HG03378 (cell line): ENCODE data around the gene ZMYND8.
"Not testable (repeated sequence)": the region's sequence is repeated elsewhere in the genome, so short reads cannot be mapped to it uniquely, and the experiment has no call there.

Experiments used
- ATAC-seq: cut with Tn5 transposase; IDR thresholded peaks from one replicate; pipeline ENCODE4 v1.9.1; 2021; ENCODE audit warnings: mild to moderate bottlenecking, moderate library complexity; ENCODE audit not compliant: unreplicated experiment

Gene ZMYND8

GRCh38 chr20:47373206-47373733, 16.8 kb upstream of the ZMYND8 start:
- no peak for ATAC-seq

DNA sequence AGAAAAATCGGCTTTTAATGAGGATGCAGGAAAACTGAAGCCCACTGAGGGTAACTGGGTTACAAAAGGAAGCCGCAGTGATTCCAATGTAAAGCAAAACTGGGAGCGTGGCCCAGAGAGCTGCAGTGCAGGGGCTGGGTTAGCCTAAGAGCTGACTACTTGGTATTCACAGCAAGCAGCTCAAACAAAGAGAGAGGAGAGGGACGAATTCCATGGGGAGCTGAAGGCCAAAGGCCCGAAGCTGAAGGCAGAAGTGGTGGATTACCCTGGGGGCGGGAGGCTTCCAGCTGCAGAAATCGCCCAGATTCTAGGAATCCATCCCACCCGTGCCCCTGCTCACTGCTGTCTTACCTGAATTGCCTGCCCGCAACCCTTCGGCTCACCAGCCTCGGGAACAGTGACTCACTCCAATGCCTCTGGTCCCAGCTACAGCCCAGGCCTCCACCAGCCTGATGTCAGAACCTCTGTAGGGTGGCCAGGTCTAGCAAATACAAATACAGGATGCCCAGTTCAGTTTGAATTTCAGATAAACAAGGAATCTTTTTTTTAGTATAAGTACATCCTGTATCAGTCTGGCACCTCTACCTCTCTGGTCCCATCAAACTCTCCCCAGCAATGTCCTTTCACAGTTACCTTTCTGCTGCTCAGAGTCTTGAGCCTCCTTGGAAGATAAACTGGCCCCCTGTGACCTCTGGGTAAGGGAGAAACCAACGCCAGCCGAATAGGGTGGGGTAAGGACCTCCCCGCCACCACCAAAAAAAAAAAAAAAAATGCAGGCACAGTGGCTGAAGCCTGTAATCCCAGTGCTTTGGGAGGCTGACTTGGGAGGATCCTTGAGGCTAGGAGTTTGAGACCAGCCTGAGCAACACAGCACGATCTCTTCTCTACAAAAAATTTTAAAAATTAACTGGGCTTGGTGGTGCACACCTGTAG, 14.6 kb upstream of the ZMYND8 start:
- no peak for ATAC-seq

GRCh38 chr20:47370214-47370613, 13.7 kb upstream of the ZMYND8 start:
- no peak for ATAC-seq

DNA sequence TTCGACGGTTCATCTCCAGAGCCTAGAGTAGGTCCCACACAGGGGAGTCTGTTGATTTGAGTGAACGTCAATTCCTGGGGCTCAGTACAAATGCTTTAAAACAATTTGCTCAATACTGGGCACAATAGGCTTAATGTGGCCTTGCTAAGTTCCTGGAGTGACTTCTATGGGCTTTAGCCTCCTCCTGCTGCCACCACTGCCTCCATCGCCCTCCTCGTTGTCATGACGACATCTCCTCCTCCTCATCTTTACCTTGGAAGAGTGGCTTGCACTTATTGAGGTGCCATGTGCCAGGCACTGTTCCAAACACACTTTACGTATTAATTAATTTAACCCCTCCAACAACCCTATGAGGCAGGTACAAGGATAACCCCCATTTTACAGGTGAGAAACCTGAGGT, 11.8 kb upstream of the ZMYND8 start:
- no peak for ATAC-seq

GRCh38 chr20:47366301-47366700, 9.8 kb upstream of the ZMYND8 start:
- not testable (repeated sequence) for ATAC-seq

GRCh38 chr20:47365023-47365764, 8.7 kb upstream of the ZMYND8 start:
- ATAC-seq = no peak

DNA sequence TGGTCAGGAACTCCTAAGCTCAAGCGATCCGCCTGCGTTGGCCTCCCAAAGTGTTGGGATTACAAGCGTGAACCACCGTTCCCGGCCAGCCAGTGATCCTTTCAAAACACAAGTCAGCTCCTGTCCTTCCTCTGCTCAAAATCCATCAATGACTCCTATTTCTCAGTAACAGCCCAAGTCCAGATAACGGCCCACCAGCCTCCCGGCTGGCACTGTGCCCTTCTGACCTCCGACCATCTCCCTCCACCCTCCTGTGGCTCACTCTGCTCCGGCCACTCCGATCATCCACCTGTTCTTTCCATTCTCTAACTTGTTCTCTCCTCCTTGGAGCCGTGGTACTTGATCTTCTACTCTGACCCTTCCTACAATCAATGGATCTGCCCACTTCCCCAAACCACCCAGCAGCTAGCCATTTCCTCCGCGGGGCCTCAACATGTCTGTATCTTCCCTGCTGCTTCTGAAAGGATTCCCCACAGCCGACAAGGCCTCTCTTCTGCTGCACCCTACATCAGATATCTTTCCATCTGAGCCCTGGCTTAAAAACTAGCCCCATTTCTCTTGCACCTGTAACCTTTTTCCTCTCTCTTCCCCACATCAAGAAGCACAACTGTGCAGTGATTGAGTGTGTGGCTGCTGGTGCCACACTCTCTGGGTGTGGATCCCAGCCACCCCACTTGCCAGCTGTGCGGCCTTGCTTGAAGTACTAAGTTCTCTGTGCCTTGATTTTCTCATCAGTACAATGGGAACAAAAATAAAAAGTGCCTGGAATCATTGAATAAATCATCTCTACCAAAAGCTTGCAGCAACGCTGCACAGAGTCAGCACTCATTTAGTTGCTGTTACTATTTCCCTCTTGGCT, 6.1 kb upstream of the ZMYND8 start:
- no peak for ATAC-seq

- no peak for ATAC-seq
Measured at GRCh38 chr20:47361057-47361915, 4.8 kb upstream of the ZMYND8 start.

DNA sequence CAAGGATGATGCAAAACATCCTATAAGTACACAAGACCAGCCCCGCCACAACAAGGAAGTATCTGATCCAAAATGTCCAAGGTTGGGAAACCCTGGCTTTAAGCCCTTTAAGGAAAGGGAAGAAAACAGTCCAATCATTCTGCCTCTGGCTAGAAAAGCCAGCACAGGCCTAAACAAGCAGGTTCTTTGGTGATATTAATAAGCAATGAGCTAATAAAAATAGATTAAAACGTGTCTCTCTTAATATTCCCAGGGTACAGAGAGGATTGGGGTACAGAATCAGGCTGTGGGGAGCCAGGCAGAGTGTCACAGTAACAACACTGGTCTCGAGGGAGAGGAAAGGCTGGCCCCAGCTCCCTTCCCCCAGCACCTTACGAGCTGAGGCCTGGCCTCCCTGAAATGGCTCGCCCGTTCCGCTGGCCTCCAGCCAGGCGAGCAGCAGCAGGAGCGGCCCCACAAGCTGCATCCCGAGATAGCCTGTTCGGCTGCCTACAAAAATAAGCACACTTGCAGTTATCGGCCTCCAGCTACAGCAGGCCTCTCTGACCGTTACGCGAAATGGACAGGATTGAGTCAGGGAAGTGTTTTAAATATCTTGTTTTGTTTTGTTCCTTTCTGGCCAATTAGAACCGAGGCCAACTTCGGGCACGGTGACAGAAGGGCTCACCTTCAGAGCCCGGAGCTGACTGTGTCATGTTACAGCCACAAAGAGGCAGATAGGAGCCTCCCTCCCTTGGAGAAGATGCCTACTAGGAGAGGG, 4.0 kb upstream of the ZMYND8 start:
- ATAC-seq = no peak

GRCh38 chr20:47359530-47360296, 3.2 kb upstream of the ZMYND8 start:
- no peak for ATAC-seq

DNA sequence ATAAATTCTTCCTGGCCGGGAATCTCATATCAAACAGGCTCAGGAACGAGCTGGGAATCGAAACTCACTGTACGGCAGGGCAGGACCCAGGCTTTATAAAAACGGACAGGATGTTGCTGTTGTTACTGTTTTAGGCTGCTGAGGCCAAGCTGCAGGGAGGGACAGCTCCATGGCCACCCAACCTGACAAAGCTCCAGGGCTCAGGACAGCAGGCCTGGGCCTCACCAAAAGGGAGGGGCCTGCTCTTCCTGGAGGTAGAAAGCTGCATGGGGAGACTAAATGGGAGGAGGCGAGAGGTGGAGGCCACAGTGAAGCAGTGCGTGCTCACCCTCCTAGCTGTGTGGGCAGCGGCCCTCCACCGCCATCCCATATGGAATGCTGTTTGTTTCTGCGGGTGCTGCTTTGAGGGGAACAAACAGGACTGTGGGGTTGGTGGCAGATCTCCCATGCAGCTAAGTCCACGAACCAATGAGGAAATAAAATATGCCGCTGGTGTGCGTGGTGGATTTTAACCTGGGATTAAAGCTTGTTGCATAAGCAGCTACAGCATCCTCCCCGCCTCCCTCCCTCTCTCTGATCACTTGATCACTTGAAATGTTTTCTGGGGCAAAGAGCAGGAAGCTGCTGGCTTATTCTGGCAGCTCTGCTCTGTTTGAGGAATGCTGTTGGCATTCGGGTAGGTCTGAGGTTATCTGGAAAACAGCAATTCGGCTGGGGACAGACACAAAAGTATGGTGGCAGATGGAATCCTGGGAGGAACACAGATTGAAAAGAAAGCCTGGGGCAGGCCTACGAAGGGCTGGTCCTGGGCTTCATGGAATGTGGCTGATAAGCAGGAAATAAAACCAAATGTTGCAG, 2.4 kb upstream of the ZMYND8 start:
- ATAC-seq = no peak

GRCh38 chr20:47358039-47358671, 1.7 kb upstream of the ZMYND8 start:
- no peak for ATAC-seq

GRCh38 chr20:47357296-47358038, 968 bp upstream of the ZMYND8 start:
- ATAC-seq = peak; percentile 40

DNA sequence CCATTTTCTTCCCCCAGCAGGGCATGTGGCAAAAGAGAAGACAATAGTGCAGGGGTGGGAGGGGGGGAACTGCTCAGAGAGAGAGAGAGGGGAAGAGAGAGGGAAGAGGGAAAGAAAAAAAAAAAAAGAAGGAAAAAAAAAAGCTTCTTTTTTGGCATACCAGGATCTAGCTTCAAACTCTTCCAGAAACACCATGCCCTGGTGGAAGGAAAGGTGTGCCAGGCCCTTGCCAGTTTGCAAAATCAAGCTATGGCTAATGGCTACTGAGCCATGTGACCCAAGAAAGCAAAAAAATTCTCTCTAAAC, 326 bp downstream of the ZMYND8 start:
- ATAC-seq = no peak

DNA sequence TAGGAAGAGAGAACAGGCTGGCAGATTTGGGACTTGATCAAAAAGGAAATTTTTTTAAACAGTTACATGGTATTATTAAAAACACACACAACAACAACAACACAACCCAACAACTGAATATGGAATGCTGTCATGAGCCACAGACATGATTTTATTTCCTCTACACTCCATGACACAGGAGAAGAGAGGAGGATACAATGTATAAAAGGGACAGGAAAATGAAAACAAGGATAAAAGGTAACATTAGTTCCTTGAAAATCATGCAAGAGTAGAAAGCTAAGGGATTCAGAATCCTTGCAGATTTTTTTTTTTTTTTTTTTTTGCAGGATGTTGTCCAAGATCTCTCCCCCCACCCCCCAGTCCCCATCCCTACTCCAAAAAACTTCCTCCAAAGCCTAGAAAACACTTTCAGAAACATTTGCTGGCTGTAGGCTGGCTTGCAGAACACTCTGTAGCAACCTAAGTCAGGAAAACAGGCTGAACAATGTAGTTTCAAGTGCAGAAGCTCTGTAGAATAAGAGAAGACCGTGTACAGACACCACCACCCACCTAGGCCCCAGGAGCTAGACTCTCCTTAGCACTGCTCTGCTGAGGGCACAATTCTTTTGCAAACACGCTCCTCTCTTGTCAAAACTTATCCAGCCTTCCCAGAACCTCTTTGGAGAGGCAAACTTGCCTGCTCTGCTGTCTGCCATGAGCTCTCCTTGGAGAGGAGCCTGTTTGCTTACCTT, 845 bp downstream of the ZMYND8 start:
- no peak for ATAC-seq
